22Rv1 (cell line): ENCODE measurements around the gene IGSF8.
"Not testable (repeated sequence)": the region's sequence is repeated elsewhere in the genome, so short reads cannot be mapped to it uniquely, and the experiment has no call there.

Experiments
- H3K27ac ChIP-seq: fragments of 450-650 bp; 2 replicates; pipeline ENCODE4 v1.5.1; 2017
- CTCF ChIP-seq: fragments of 450-650 bp; IDR thresholded peaks from 2 replicates; pipeline ENCODE4 v1.5.1; 2017; ENCODE audit warnings: mild to moderate bottlenecking
- ZFX ChIP-seq: fragments of 450-650 bp; IDR thresholded peaks from 2 replicates; pipeline ENCODE4 v1.6.1; 2017; ENCODE audit warnings: antibody characterized with exemption, borderline replicate concordance

The IGSF8 gene

GRCh38 chr1:160112357-160112756 is 13.9 kb upstream of the IGSF8 start:
- no peak overlapping the region for H3K27ac ChIP-seq
- no peak for TF ChIP-seq ZFX
- TF ChIP-seq CTCF, result no peak

GRCh38 chr1:160111462-160111861 is 13.0 kb upstream of the IGSF8 start:
- not testable (repeated sequence) for H3K27ac ChIP-seq

- no peak overlapping the region for H3K27ac ChIP-seq
- TF ChIP-seq ZFX (no peak), CTCF (no peak)
Measured at GRCh38 chr1:160109686-160110085, 11.3 kb upstream of the IGSF8 start.

GRCh38 chr1:160108888-160109662 is 10.7 kb upstream of the IGSF8 start:
- no peak overlapping the region for H3K27ac ChIP-seq
- TF ChIP-seq ZFX (no peak), CTCF (peak; percentile 82)

- TF ChIP-seq CTCF (no peak), ZFX (no peak)
- H3K27ac ChIP-seq, result no peak overlapping the region
Measured at GRCh38 chr1:160107512-160107911, 9.1 kb upstream of the IGSF8 start.

- no peak for TF ChIP-seq CTCF
- no peak for TF ChIP-seq ZFX
- no peak overlapping the region for H3K27ac ChIP-seq
Measured at GRCh38 chr1:160105155-160105554, 6.7 kb upstream of the IGSF8 start.

- no peak overlapping the region for H3K27ac ChIP-seq
- TF ChIP-seq ZFX (no peak), CTCF (no peak)
Measured at GRCh38 chr1:160104486-160104885, 6.1 kb upstream of the IGSF8 start.
